ENCODE data around the gene HJV.

HJV gene

GRCh38 chr1:146036965-146037646 lies 15.6 kb upstream of the HJV start (continued):
- TF ChIP-seq REST (tag by site-specific recombination; IDR thresholded peaks at IDR 0.05): no peak
- no peak for TF ChIP-seq ZNF404 (tag by site-specific recombination; IDR thresholded peaks at IDR 0.05)
- TF ChIP-seq ZNF48 (tag by site-specific recombination; IDR thresholded peaks at IDR 0.05): no peak
- peak; percentile 86 for TF ChIP-seq PRDM4 (tag by site-specific recombination; IDR thresholded peaks at IDR 0.05)
- no peak for TF ChIP-seq SCRT1 (tag by site-specific recombination; IDR thresholded peaks at IDR 0.05; ENCODE audit: borderline replicate concordance)
- no peak for TF ChIP-seq ZNF776 (tag by site-specific recombination; IDR thresholded peaks at IDR 0.05; ENCODE audit: borderline replicate concordance)
- TF ChIP-seq ZNF707 (tag by site-specific recombination; IDR thresholded peaks at IDR 0.05): no peak
- peak; percentile 41; the same call in 1 of the 2 replicates for TF ChIP-seq SP3 (tag by site-specific recombination; IDR thresholded peaks at IDR 0.05)
- TF ChIP-seq OSR2 (tag by site-specific recombination; IDR thresholded peaks at IDR 0.05): no peak
- TF ChIP-seq ZEB2 (tag by site-specific recombination; IDR thresholded peaks at IDR 0.05): 0 out of 2 replicates have a peak, but pooled peaks have one; percentile 18
- TF ChIP-seq ZNF521 (tag by site-specific recombination; IDR thresholded peaks at IDR 0.05): no peak
- no peak for TF ChIP-seq ZNF529 (tag by site-specific recombination; IDR thresholded peaks at IDR 0.05; ENCODE audit: insufficient replicate concordance)
- no peak for TF ChIP-seq MEIS1 (CRISPR knock-in tag; IDR thresholded peaks at IDR 0.05; ENCODE audit: borderline replicate concordance)
- TF ChIP-seq ZNF623 (tag by site-specific recombination; IDR thresholded peaks at IDR 0.05): no peak
- 0 out of 2 replicates have a peak, but pooled peaks have one; percentile 17 for TF ChIP-seq ZNF596 (tag by site-specific recombination; IDR thresholded peaks at IDR 0.05)
- no peak for TF ChIP-seq ZNF26 (tag by site-specific recombination; IDR thresholded peaks at IDR 0.05)
- no peak for TF ChIP-seq ZNF292 (tag by site-specific recombination; IDR thresholded peaks at IDR 0.05; ENCODE audit: borderline replicate concordance, low read depth)
- TF ChIP-seq ZNF148 (tag by site-specific recombination; IDR thresholded peaks at IDR 0.05; ENCODE audit: borderline replicate concordance): peak; percentile 68; the same call in 1 of the 2 replicates
- TF ChIP-seq ZFP69B (tag by site-specific recombination; IDR thresholded peaks at IDR 0.05): peak; percentile 42; the same call in 1 of the 2 replicates
- TF ChIP-seq AEBP2 (tag by site-specific recombination; IDR thresholded peaks at IDR 0.05; ENCODE audit: borderline replicate concordance): no peak
- TF ChIP-seq ZNF214 (tag by site-specific recombination; IDR thresholded peaks at IDR 0.05; ENCODE audit: borderline replicate concordance): 0 out of 2 replicates have a peak, but pooled peaks have one; percentile 39
- TF ChIP-seq ZNF366 (tag by site-specific recombination; conservative IDR thresholded peaks at IDR 0.05): peak; percentile 66
- TF ChIP-seq WT1 (tag by site-specific recombination; IDR thresholded peaks at IDR 0.05): no peak
- peak; percentile 66; the same call in 1 of the 2 replicates for TF ChIP-seq ZBTB44 (tag by site-specific recombination; IDR thresholded peaks at IDR 0.05)
- TF ChIP-seq RBAK (tag by site-specific recombination; IDR thresholded peaks at IDR 0.05): no peak
